HL-60 (cell line): ENCODE measurements around the gene PMEPA1.

Source experiments
- DNase-seq, 2 experiments: peaks; one replicate each; pipeline ENCODE4 v3.0.0-alpha.2; 2010 to 2020; ENCODE audit warnings: low read depth in 1 of 2, low spot score in 1 of 2
- H3K27ac ChIP-seq: fragments of 250-450 bp; sonication (Bioruptor Pico); replicated peaks from 2 replicates; pipeline ENCODE4 v1.5.1; 2020; ENCODE audit warnings: mild to moderate bottlenecking, moderate library complexity
- H3K27me3 ChIP-seq: fragments of 250-450 bp; sonication (Bioruptor Pico); 2 replicates; pipeline ENCODE4 v1.5.1; 2021; ENCODE audit warnings: mild to moderate bottlenecking, moderate library complexity; ENCODE audit not compliant: insufficient read depth, poor library complexity, severe bottlenecking
- H3K4me3 ChIP-seq: replicated peaks from 2 replicates; pipeline ENCODE4 v1.5.1; 2011; ENCODE audit warnings: mild to moderate bottlenecking, control low read depth, low read length; ENCODE audit not compliant: insufficient read depth
- GABPA ChIP-seq: IDR thresholded peaks from 2 replicates; pipeline ENCODE4 v1.6.1; 2012; ENCODE audit warnings: low read depth
- POLR2AphosphoS5 ChIP-seq: IDR thresholded peaks from 2 replicates; pipeline ENCODE4 v1.6.1; 2012; ENCODE audit warnings: low read depth
- SPI1 ChIP-seq: IDR thresholded peaks from 2 replicates; pipeline ENCODE4 v1.6.1; 2012; ENCODE audit warnings: low read depth, mild to moderate bottlenecking, borderline replicate concordance
- TF ChIP-seq, protein P1 (sequence below): IDR thresholded peaks from 2 replicates; pipeline ENCODE4 v1.6.1; 2012; ENCODE audit warnings: low read depth; ENCODE audit not compliant: insufficient replicate concordance
- TF ChIP-seq, protein P2 (sequence below): IDR thresholded peaks from one replicate; pipeline ENCODE4 v1.5.1; 2011; ENCODE audit warnings: low read length, control low read depth, inconsistent platforms; ENCODE audit not compliant: insufficient read depth

The PMEPA1 gene

DNA sequence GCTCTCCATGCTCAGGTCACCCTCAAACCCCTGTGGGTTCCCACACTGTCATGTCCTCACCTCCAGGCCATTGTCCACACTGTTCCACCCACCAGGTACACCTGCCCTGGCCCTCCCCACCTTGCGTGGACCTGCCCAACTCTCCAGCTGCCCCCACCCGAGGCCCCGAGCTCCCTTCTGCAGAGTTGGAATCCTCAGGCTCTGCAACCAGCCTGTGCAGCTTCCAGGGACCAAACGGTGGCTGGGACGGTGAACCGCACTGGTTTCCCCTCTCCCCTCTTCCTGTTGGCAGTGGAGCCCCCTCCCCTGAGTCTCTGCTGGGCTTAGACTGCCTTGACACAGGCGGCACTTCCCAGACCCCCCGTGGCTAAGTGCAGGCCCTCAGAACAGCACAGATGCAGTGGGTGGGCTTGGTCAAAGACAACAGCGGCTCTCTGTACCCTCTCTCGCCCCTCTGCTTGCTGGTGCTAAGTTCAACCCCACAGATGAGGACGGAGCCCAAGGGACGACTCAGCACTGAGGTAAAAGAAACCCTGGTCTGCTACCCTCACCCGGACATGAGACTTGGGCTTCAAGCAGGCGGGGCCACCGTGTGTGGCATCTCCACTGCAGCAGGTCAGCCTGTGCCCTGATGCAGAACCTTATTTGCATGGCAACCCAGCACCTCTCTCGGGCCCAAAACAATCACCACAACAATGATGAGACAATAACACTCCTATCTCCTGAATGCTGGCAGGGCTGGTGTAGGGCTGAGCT, 100.6 kb downstream of the PMEPA1 start:
- peaks cover 8% of the 10 kb centered on the region for H3K27me3 ChIP-seq
- no peak overlapping the region for H3K27ac ChIP-seq
- DNase-seq: no peak
- TF ChIP-seq POLR2AphosphoS5 (no peak), GABPA (no peak), SPI1 (no peak)
- TF ChIP-seq, protein P1, sequence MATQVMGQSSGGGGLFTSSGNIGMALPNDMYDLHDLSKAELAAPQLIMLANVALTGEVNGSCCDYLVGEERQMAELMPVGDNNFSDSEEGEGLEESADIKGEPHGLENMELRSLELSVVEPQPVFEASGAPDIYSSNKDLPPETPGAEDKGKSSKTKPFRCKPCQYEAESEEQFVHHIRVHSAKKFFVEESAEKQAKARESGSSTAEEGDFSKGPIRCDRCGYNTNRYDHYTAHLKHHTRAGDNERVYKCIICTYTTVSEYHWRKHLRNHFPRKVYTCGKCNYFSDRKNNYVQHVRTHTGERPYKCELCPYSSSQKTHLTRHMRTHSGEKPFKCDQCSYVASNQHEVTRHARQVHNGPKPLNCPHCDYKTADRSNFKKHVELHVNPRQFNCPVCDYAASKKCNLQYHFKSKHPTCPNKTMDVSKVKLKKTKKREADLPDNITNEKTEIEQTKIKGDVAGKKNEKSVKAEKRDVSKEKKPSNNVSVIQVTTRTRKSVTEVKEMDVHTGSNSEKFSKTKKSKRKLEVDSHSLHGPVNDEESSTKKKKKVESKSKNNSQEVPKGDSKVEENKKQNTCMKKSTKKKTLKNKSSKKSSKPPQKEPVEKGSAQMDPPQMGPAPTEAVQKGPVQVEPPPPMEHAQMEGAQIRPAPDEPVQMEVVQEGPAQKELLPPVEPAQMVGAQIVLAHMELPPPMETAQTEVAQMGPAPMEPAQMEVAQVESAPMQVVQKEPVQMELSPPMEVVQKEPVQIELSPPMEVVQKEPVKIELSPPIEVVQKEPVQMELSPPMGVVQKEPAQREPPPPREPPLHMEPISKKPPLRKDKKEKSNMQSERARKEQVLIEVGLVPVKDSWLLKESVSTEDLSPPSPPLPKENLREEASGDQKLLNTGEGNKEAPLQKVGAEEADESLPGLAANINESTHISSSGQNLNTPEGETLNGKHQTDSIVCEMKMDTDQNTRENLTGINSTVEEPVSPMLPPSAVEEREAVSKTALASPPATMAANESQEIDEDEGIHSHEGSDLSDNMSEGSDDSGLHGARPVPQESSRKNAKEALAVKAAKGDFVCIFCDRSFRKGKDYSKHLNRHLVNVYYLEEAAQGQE: no peak
- TF ChIP-seq, protein P2, sequence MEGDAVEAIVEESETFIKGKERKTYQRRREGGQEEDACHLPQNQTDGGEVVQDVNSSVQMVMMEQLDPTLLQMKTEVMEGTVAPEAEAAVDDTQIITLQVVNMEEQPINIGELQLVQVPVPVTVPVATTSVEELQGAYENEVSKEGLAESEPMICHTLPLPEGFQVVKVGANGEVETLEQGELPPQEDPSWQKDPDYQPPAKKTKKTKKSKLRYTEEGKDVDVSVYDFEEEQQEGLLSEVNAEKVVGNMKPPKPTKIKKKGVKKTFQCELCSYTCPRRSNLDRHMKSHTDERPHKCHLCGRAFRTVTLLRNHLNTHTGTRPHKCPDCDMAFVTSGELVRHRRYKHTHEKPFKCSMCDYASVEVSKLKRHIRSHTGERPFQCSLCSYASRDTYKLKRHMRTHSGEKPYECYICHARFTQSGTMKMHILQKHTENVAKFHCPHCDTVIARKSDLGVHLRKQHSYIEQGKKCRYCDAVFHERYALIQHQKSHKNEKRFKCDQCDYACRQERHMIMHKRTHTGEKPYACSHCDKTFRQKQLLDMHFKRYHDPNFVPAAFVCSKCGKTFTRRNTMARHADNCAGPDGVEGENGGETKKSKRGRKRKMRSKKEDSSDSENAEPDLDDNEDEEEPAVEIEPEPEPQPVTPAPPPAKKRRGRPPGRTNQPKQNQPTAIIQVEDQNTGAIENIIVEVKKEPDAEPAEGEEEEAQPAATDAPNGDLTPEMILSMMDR: no peak
- no peak overlapping the region for H3K4me3 ChIP-seq

DNA sequence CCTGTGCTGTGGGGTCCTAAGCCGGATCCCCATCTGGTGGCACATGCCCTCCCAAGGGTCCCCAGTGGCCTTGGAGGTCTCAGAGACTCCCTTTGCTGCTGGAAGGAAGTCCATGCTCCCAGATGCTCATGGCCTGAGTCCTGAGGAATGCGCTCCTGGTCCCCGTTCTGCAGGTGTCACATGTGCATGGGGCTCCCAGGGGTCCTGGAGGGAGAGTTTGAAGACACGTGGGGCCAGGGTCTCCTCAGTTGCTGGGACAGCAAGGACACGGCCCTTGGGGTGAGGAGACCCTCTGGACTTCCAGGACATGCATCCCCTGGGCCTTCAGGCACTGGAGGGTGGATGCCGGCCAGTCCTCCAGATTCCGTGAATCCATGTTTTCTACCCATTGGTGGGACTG, 101.3 kb downstream of the PMEPA1 start:
- TF ChIP-seq, protein P2: no peak
- TF ChIP-seq GABPA (no peak), SPI1 (no peak), POLR2AphosphoS5 (no peak)
- TF ChIP-seq, protein P1: no peak
- no peak for DNase-seq
- Histone ChIP-seq H3K27me3 (peaks cover 8% of the 10 kb centered on the region), H3K27ac (no peak overlapping the region), H3K4me3 (no peak overlapping the region)

DNA sequence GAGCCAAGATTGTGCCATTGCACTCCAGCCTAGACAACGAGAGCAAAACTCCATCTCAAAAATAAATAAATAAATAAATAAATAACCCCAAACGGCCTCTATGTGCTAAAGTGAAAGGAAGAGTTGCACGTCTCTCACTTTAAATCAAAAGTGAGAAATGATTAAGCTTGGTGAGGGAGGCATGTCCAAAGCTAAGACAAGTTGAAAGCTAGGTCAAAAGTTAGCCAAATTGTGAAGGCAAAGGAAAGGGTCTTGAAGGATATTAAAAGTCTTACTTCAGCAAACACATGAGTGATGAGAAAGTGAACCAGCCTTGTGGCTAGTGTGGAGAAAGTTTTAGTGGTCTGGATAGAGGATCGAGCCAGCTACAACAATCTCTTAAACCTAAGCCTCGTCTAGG, 103.9 kb downstream of the PMEPA1 start:
- peaks cover 8% of the 10 kb centered on the region for H3K27me3 ChIP-seq
- no peak overlapping the region for H3K4me3 ChIP-seq
- TF ChIP-seq SPI1 (no peak), GABPA (no peak), POLR2AphosphoS5 (no peak)
- TF ChIP-seq, protein P1: no peak
- TF ChIP-seq, protein P2: no peak
- H3K27ac ChIP-seq: no peak overlapping the region
- DNase-seq: no peak
